ENCODE data around the gene CAMSAP3.
"Not testable (repeated sequence)": the region's sequence is repeated elsewhere in the genome, so short reads cannot be mapped to it uniquely, and the experiment has no call there.

CAMSAP3 gene

GRCh38 chr19:7575434-7576040, 20.1 kb upstream of the CAMSAP3 start:
- intact Hi-C loops (cut with DNase I), result no loop called here
- DNase-seq, result no peak

GRCh38 chr19:7577422-7577821, 18.2 kb upstream of the CAMSAP3 start:
- DNase-seq; intact Hi-C loops (cut with DNase I): not testable (repeated sequence)

GRCh38 chr19:7578127-7578526, 17.5 kb upstream of the CAMSAP3 start:
- no peak for DNase-seq
- intact Hi-C loops (cut with DNase I), result no loop called here

- no peak for DNase-seq
- intact Hi-C loops (cut with DNase I), result no loop called here
These were observed 16.5 kb upstream of the CAMSAP3 start for GRCh38 chr19:7579182-7579581.

- intact Hi-C loops (cut with DNase I), result no loop called here
- DNase-seq, result no peak
These were observed 13.2 kb upstream of the CAMSAP3 start for GRCh38 chr19:7582446-7582845.

DNA sequence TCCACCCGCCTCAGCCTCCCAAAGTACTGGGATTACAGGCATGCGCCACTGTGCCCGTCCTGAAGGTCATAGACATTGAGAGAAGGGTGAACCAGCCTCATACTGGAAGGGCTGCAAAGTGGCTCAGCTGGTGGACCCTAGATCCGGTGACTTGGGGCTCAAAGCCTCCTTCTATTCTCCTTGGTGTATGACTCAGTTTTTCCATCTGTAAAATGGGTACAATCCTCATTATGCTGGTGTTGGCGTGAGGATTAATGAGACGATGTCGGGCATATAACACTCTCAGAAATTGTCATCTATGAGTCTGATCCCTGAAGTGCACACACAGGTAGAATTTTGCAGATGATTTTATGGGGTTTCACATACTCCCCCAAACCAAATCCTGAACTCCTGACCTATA, 5.8 kb upstream of the CAMSAP3 start:
- intact Hi-C loops (cut with DNase I), result no loop called here
- peak in 1 of 10 donors; percentile 20 for DNase-seq

GRCh38 chr19:7590256-7590655, 5.4 kb upstream of the CAMSAP3 start:
- intact Hi-C loops (cut with DNase I), result no loop called here
- DNase-seq, result peak in 1 of 10 donors; percentile 14

GRCh38 chr19:7596211-7596937, 711 bp downstream of the CAMSAP3 start:
- intact Hi-C loops (cut with DNase I), result no loop called here
- peak in 2 of 10 donors; percentile 70 to 79 for DNase-seq

GRCh38 chr19:7597689-7598088, 2.0 kb downstream of the CAMSAP3 start:
- no peak for DNase-seq
- intact Hi-C loops (cut with DNase I), result no loop called here

- intact Hi-C loops (cut with DNase I), result no loop called here
- DNase-seq, result peak in 1 of 10 donors; percentile 42
These were observed 2.5 kb downstream of the CAMSAP3 start for GRCh38 chr19:7598180-7598579.

- no peak for DNase-seq
- intact Hi-C loops (cut with DNase I), result no loop called here
These were observed 5.1 kb downstream of the CAMSAP3 start for GRCh38 chr19:7600721-7601120.

GRCh38 chr19:7602240-7602934, 6.7 kb downstream of the CAMSAP3 start:
- DNase-seq, result no peak
- intact Hi-C loops (cut with DNase I), result no loop called here

- no peak for DNase-seq
- intact Hi-C loops (cut with DNase I), result no loop called here
These were observed 7.4 kb downstream of the CAMSAP3 start for GRCh38 chr19:7602935-7603497.

DNA sequence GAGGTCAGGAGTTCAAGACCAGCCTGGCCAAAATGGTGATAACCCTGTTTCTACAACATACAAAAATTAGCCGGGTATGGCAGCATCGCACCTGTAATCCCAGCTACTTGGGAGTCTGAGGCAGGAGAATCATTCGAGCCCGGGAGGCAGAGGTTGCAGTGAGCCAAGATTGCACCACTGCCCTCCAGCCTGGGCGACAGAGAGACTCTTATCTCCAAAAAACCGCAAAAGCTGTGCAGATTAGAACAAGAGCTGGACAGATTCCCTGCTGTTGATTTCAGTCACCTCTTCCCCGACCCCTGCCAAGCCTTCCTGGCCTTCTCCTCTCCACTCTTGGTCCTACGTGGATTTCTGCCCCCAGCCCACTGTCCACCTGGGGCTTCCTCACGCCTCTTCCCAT, 8.3 kb downstream of the CAMSAP3 start:
- DNase-seq, result no peak
- intact Hi-C loops (cut with DNase I), result no loop called here

DNA sequence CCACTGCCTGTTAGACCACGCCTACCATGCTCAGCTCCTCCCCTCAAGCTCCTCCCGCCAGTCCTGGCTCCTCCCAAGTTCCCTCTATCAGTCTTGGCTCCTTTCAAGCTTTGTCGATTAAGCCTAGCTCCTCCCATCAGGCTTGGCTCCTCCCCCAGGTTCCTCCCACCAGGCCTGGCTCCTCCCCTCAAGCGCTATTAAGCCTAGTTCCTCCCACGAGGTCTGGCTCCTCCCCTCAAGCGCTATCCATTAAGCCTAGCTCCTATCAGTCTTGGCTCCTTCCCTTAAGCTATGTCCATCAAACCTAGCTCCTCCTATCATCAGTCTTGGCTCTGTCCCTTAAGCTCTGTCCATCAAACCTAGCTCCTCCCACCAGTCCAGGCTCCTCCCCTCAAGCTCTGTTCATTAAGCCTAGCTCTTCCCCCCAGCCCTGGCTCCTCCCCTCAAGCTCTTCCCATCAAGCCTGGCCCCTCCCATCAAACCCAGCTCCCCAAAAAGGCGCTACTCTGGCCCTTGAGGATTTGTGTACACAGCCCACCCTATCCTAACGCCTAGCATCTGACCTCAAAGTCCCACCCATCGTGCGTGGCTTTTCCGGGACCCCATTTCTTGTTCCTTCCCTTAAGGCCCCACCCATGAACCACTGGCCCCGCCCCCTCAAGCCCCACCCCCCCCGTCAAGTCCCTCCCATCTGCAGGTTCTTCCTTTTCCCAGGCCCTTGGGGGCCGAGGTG, 10.0 kb downstream of the CAMSAP3 start:
- intact Hi-C loops (cut with DNase I), result no loop called here

GRCh38 chr19:7606289-7606688, 10.6 kb downstream of the CAMSAP3 start:
- no peak for DNase-seq
- intact Hi-C loops (cut with DNase I), result no loop called here

More for the DNA sequence above, 10.0 kb downstream of the CAMSAP3 start:
- DNase-seq, result no peak

GRCh38 chr19:7607212-7607873, 11.7 kb downstream of the CAMSAP3 start:
- intact Hi-C loops (cut with DNase I), result no loop called here
- DNase-seq, result no peak

GRCh38 chr19:7607874-7608560, 12.4 kb downstream of the CAMSAP3 start:
- intact Hi-C loops (cut with DNase I), result no loop called here
- DNase-seq, result no peak

DNA sequence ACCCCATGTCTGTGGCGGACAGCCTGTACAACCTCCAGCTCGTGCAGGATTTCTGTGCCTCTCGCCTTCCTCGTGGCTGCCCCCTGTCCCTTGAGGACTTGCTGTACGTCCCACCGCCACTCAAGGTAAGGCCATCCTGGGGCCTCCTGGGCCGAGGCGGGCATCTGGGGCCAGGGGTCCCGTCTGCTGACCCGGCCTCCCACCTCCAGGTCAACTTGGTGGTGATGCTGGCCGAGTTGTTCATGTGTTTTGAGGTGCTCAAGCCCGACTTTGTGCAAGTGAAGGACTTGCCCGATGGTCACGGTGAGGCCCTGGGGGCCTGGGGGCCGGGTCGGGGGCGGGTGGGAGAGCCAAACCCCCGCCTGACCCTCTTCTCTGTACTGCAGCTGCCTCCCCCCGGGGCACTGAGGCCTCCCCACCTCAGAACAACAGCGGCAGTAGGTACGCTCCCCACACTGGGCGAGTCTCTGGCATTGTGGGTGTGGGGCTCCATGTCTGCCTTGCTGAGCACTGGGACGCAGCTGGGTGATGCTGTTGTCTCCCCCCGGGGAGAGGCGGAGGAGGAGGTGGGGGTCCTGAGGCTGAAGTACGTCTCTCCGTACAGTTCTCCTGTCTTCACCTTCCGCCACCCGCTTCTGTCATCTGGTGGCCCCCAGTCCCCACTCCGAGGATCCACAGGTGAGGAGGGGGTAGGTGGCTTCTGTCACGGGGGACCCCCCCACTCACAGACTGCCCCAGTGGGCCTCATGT, 15.0 kb downstream of the CAMSAP3 start:
- intact Hi-C loops (cut with DNase I), result no loop called here
- no peak for DNase-seq

Measured in posterior cingulate gyrus (tissue), 11 donors.